Measurements from ENCODE around the gene RORC.

RORC gene

GRCh38 chr1:151847867-151848596 lies 16.4 kb upstream of the RORC start:
- DNase-seq (ENCODE audit: low read depth in 2 of 2) = no peak

GRCh38 chr1:151846686-151847237 lies 15.2 kb upstream of the RORC start:
- DNase-seq (ENCODE audit: low read depth in 2 of 2) = no peak

GRCh38 chr1:151846062-151846568 lies 14.5 kb upstream of the RORC start:
- no peak for DNase-seq (ENCODE audit: low read depth in 2 of 2)

GRCh38 chr1:151843398-151843797 lies 11.8 kb upstream of the RORC start:
- DNase-seq (ENCODE audit: low read depth in 2 of 2) = no peak

- DNase-seq (ENCODE audit: low read depth in 2 of 2) = no peak
Observed at GRCh38 chr1:151841141-151841540, 9.5 kb upstream of the RORC start.

GRCh38 chr1:151840421-151840820 lies 8.8 kb upstream of the RORC start:
- no peak for DNase-seq (ENCODE audit: low read depth in 2 of 2)

GRCh38 chr1:151839457-151840403 lies 8.1 kb upstream of the RORC start, which contains the start of gene C2CD4D:
Gene C2CD4D, minus strand, starts transcription at chr1:151839820. Its CDS starts 831 bp downstream, at chr1:151838989.
- DNase-seq (ENCODE audit: low read depth in 2 of 2) = peak; percentile 58 to 63

GRCh38 chr1:151839082-151839412 lies 7.4 kb upstream of the RORC start:
- DNase-seq (ENCODE audit: low read depth in 2 of 2) = no peak

GRCh38 chr1:151838222-151839081 lies 6.8 kb upstream of the RORC start:
- no peak for DNase-seq (ENCODE audit: low read depth in 2 of 2)

- no peak for DNase-seq (ENCODE audit: low read depth in 2 of 2)
Observed at GRCh38 chr1:151837884-151838221, 6.3 kb upstream of the RORC start.

- DNase-seq (ENCODE audit: low read depth in 2 of 2) = no peak
Observed at GRCh38 chr1:151837197-151837596, 5.6 kb upstream of the RORC start.

GRCh38 chr1:151835596-151835995 lies 4.0 kb upstream of the RORC start:
- DNase-seq (ENCODE audit: low read depth in 2 of 2) = no peak

- no peak for DNase-seq (ENCODE audit: low read depth in 2 of 2)
Observed at GRCh38 chr1:151834239-151834638, 2.6 kb upstream of the RORC start.

- DNase-seq (ENCODE audit: low read depth in 2 of 2) = no peak
Observed at GRCh38 chr1:151833172-151833900, 1.7 kb upstream of the RORC start.

- DNase-seq (ENCODE audit: low read depth in 2 of 2) = no peak
Observed at GRCh38 chr1:151832318-151832980, 847 bp upstream of the RORC start.

GRCh38 chr1:151831256-151831591 lies 378 bp downstream of the RORC start:
- DNase-seq (ENCODE audit: low read depth in 2 of 2) = no peak

- no peak for DNase-seq (ENCODE audit: low read depth in 2 of 2)
Observed at GRCh38 chr1:151830055-151830454, 1.5 kb downstream of the RORC start.

- no peak for DNase-seq (ENCODE audit: low read depth in 2 of 2)
Observed at GRCh38 chr1:151829352-151830046, 2.1 kb downstream of the RORC start.

- DNase-seq (ENCODE audit: low read depth in 2 of 2) = no peak
Observed at GRCh38 chr1:151828921-151829320, 2.7 kb downstream of the RORC start.

GRCh38 chr1:151827853-151828252 lies 3.7 kb downstream of the RORC start:
- no peak for DNase-seq (ENCODE audit: low read depth in 2 of 2)
